ENCODE results near the gene BDH1. TPM values are rescaled to one million over a fixed set of nuclear protein-coding genes. Genes with fewer than 3 reads are reported as not detected.
"Not testable (repeated sequence)": the region's sequence is repeated elsewhere in the genome, so short reads cannot be mapped to it uniquely, and the experiment has no call there.

BDH1 gene
- total RNA-seq, 1 donor from 2014 or later = 133 TPM

DNA sequence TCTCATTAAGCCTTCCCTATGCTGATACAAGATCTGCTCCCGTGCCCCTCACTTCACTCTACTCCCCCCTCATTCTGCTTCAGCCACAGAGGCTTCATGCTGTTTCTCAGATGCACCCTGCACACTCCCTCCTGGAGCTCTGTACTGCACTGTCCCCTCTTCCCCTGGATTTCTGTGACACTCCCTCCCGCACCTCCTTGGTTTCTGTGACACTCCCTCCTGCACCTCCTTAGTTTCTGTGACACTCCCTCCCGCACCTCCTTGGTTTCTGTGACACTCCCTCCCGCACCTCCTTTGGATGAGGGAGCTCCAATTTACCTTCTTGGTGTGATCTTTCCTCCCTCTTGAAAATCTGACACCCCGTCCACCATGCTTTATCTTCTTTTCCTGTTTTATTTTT, 28.2 kb downstream of the BDH1 start:
- Mint-ChIP-seq H3K4me3 (no peak overlapping the region), H3K27me3 (no peaks in the 10 kb centered on the region), H3K36me3 (ENCODE audit: low read depth) (peaks cover 55% of the 10 kb centered on the region), H3K4me1 (peaks cover 3% of the 10 kb centered on the region), H3K9me3 (no peaks in the 10 kb centered on the region), H3K27ac (no peak overlapping the region)
- intact Hi-C loops (cut with micrococcal nuclease) = no loop called here
- DNase-seq = no peak

DNA sequence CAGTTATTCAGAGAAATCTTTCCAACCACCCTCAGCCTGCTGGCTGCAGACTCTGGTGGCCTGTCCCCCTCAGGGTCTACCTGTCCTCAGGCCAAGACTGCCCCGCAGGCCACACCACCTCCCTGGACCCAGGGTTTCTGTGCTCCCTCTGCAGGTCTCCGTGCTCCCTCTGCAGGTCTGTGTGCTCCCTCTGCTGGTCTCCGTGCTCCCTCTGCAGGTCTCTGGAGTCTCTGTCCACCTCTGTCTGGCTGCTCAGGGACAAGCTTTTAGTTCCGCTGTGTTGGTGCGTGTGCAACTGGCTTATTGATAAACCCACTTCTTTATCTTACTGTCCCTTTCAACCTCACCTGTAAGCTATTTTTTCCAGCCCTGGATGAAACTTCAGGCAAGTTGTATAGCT, 30.1 kb downstream of the BDH1 start:
- Mint-ChIP-seq H3K9me3 (no peaks in the 10 kb centered on the region), H3K4me3 (no peak overlapping the region), H3K36me3 (ENCODE audit: low read depth) (peaks cover 57% of the 10 kb centered on the region), H3K27me3 (no peaks in the 10 kb centered on the region), H3K4me1 (peaks cover 3% of the 10 kb centered on the region), H3K27ac (peak overlapping the region; percentile 9)
- DNase-seq = no peak
- intact Hi-C loops (cut with micrococcal nuclease) = no loop called here

DNA sequence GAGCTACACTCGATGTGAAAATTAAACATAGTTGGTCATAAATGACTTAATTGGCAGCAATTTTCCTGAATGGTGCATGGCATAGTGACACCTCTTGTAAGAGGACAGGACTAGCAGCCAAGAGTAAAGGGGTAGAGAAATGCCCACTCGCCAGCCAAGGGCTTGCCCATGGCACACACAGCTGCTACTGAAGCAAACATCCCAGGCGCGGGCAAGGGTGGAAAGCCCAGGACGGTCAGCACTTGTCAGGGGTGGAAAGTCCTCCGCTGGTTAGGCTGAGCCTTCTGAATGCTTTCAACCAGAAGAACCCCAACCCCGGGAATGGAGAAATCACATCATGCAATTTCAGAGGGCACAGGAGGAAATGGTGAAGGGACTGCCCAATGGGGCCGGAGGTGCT, 31.6 kb downstream of the BDH1 start:
- intact Hi-C loops (cut with micrococcal nuclease) = no loop called here
- Mint-ChIP-seq H3K27ac (peak overlapping the region; percentile 29), H3K27me3 (no peaks in the 10 kb centered on the region), H3K4me1 (peaks cover 3% of the 10 kb centered on the region), H3K4me3 (no peak overlapping the region), H3K36me3 (ENCODE audit: low read depth) (peaks cover 55% of the 10 kb centered on the region), H3K9me3 (no peaks in the 10 kb centered on the region)
- DNase-seq = no peak

DNA sequence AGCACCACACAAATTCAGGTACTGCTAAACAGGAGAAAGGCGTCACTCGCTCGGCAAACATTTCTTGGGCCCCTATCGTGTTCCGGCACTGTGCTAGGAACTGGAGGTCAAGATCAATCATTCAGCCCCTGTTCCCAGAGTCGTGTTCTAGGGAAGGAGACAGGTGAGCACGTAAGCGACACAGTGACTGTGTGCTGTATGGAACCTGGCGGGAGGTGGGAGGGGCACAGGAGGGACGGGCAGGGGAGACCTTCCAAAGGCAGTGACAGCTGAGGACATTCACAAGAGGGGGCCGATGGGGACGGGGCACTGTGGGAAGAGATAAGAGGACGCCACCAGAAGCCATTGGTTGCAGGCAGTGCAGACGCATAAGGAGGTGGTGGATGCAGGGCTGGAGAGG, 32.2 kb downstream of the BDH1 start:
- no peaks in the 10 kb centered on the region for H3K9me3 Mint-ChIP-seq
- H3K27me3 Mint-ChIP-seq = no peaks in the 10 kb centered on the region
- H3K36me3 Mint-ChIP-seq (ENCODE audit: low read depth) = peaks cover 57% of the 10 kb centered on the region
- peaks cover 6% of the 10 kb centered on the region for H3K4me1 Mint-ChIP-seq
- no peak for DNase-seq
- H3K4me3 Mint-ChIP-seq = no peak overlapping the region
- no peak overlapping the region for H3K27ac Mint-ChIP-seq
- intact Hi-C loops (cut with micrococcal nuclease) = no loop called here

DNA sequence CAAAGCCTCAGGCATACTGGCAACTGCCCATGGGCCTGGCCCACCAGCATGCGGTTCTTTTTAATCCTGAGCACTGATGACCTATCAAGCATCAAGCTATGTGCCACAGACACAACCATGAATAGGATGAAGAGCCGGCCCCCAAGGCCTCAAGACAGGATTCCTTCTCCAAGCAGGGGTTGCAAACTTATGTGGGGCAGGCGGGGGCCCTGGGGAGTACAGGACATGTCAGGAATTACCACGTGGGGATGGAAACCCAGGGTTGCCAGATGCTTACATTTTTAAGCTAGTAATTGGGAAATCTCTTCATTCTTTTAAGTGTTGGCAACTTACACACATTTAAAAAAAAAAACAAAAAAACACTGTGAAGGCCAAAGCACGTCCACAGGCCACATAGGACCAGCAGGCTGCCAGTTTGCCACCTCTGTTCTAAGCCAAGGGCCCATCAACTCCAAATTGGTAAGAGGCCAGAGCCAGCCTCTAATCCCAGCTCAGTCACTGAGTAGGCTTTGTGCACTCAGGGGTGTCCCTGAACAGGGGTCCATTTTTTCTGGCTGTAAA, 32.8 kb downstream of the BDH1 start:
- H3K9me3 Mint-ChIP-seq = no peaks in the 10 kb centered on the region
- H3K4me1 Mint-ChIP-seq = peaks cover 6% of the 10 kb centered on the region
- peaks cover 51% of the 10 kb centered on the region for H3K36me3 Mint-ChIP-seq (ENCODE audit: low read depth)

DNA sequence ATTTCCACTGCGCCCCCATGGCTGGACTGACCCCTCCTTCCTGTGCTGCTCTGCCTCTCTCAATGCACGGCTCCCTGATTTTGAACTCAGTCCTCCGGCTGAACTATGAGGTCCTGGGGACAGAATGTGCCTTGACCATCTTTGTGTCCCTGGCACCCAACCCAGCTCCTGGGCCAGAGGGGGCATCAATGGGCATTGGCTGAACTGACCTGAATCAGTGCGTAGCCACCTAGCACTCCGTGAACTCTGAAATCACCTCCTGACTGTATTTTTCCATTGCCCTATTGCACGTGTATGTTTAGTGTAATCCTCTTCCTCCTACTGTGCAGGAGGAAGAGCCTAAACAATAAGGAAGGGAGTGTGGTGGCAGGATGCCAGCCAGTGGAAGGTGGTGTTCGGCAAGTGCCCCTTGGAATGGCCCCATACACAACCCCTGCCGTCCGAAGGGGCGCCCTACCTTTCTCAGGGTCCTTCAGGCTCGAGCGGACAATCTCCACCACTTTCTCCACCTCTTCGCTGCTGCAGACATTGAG, 33.5 kb downstream of the BDH1 start:
- Mint-ChIP-seq H3K4me1 (peaks cover 6% of the 10 kb centered on the region), H3K27ac (peak overlapping the region; percentile 17), H3K27me3 (no peaks in the 10 kb centered on the region), H3K4me3 (no peak overlapping the region), H3K9me3 (no peaks in the 10 kb centered on the region), H3K36me3 (ENCODE audit: low read depth) (peaks cover 47% of the 10 kb centered on the region)
- DNase-seq = no peak
- intact Hi-C loops (cut with micrococcal nuclease) = no loop called here

More for the DNA sequence above, 32.8 kb downstream of the BDH1 start:
- DNase-seq = no peak
- H3K4me3 Mint-ChIP-seq = no peak overlapping the region
- no peaks in the 10 kb centered on the region for H3K27me3 Mint-ChIP-seq
- H3K27ac Mint-ChIP-seq = peak overlapping the region; percentile 9
- intact Hi-C loops (cut with micrococcal nuclease) = no loop called here

DNA sequence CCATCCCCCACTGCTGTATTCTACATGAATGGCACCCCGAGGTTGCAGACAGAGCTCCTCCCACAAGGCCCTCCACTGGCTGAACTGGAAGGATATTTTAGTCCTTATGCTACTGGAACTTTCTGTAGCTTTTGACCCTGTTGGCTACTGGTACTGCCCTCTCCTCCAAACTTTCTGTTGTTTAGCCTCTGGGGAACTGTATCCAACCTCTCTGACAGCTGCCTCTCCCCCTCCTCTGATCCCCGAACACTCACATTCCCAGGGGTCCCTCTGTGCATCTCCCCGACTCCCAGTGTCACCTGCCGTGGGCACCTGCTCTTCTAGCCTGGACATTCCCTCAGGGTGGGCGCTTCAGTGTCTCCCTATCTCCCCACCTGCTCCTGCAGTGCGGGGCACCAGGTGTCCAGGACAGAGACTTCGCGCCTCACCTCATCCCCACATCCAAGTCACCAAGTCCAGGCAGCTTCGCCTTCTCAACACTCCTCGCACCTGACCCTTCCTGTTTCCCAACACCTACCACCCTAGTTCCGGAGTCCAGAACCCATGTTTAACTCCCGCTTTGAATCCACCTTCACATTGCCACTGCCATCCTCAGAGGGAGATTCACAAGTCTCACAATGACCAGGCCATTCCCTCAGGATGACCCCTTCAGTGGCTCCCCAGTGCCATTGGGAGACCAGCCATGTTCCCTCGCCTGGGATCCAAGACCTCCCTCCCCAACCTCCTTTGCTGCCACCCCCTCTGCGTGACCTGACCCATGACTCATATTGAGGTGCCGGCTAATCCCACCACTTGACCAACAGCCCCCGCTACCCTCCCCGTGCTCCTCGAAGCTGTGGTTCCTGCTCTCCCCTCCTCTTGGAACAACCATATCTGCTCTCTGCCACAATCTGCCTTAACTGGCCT, 34.2 kb downstream of the BDH1 start:
- Mint-ChIP-seq H3K27ac (peak overlapping the region; percentile 17), H3K36me3 (ENCODE audit: low read depth) (peaks cover 47% of the 10 kb centered on the region), H3K4me1 (peaks cover 12% of the 10 kb centered on the region), H3K27me3 (no peaks in the 10 kb centered on the region), H3K9me3 (no peaks in the 10 kb centered on the region), H3K4me3 (no peak overlapping the region)
- intact Hi-C loops (cut with micrococcal nuclease) = no loop called here
- DNase-seq = no peak

DNA sequence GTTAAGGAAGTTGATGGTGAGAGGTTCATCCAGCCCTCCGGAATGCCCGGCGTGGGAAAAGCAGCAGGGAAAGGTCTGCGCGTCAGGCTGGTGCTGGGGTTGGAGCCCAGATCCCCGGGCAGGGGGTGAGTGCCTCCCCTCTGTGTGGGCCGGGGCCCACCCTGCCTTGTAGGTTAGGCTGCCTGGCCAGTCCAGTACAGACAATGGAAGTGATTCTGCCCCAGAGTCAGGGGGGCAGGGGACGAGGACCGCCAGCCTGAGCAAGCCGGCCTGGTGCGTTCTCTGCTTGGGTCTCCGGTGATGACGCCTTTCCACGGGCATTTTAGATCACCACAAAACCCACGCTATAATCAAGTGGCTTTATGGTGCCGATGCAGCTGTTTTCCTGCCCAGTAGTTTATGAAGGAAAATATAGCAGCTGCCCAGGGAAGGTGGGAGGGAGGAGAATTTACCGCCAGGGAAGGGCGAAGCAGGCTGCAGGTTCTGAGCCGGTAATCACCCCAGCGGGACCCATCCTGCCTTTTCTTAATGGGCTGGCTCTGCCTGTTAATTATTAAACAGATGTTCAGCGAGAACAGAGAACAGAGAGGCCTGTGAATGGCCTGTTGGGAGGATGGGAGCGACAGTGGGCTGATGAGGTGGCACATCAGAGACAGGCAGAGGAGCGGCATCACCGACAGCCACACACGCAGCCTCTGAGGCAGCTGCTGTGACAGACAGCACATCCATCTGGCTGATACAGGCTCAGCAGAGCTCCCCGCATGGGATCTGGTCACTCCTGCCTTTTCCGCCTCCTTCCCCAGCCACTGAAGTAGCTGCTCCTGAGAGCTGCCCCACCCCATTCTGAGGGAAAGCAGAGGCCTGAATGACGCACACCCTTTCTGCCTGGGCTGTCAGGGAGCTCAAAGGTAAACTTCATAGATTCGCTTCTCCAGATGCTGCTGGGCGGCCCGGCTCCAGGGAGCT, 35.2 kb downstream of the BDH1 start:
- Mint-ChIP-seq H3K4me3 (no peak overlapping the region), H3K27me3 (no peaks in the 10 kb centered on the region), H3K36me3 (ENCODE audit: low read depth) (peaks cover 48% of the 10 kb centered on the region), H3K4me1 (peaks cover 18% of the 10 kb centered on the region), H3K27ac (no peak overlapping the region), H3K9me3 (no peaks in the 10 kb centered on the region)
- intact Hi-C loops (cut with micrococcal nuclease) = no loop called here
- DNase-seq = no peak

DNA sequence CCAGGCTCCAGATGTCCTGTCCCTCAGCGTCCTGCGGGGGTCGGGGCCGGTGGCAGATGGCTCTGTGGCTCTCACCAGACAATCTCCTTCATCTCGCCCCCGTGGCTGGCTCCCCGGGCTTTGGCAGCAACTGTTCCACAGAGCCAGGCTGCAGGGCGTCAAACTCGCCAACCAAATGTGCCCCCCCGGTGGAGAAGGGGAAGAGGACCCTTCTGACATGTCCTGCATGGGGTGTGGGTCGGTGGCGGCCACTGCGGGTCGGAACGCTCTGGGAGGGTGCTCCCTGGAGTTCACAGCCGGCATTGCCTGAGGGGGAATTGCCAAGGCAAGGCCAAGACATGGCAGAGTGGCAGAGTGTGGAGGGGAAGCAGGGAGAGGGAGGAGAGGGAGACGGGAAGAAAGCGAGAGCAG, 36.0 kb downstream of the BDH1 start:
- peak overlapping the region; percentile 58 for H3K27ac Mint-ChIP-seq
- no peak for DNase-seq
- no peaks in the 10 kb centered on the region for H3K9me3 Mint-ChIP-seq
- no peak overlapping the region for H3K4me3 Mint-ChIP-seq
- peaks cover 52% of the 10 kb centered on the region for H3K36me3 Mint-ChIP-seq (ENCODE audit: low read depth)
- H3K4me1 Mint-ChIP-seq = peaks cover 18% of the 10 kb centered on the region
- intact Hi-C loops (cut with micrococcal nuclease) = loop anchor here (5.0 kb wide), 1 partner anchor 93 kb away; no protein-coding TSS in a partner anchor
- H3K27me3 Mint-ChIP-seq = no peaks in the 10 kb centered on the region

DNA sequence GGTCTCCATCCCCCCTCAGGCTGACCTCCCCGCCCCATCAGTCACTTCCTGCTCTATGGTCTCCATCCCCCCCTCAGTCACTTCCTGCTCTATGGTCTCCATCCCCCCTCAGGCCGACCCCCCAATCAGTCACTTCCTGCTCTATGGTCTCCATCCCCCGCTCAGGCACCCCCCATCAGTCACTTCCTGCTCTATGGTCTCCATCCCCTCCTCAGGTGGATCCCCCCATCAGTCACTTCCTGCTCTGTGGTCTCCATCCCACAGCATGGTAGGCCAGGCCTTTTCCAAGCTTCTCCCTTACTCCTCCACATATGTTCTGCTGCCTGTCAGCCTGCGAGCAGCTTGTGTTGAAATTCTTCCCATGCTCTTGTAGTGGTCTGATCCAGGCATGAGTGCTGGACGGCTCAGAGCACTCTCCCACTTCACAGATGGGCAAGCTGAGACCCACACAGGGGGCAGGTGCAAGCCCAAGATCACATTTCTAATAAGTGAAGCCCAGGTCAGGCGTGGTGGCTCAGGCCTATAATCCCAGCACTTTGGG, 36.8 kb downstream of the BDH1 start:
- Mint-ChIP-seq H3K4me3 (no peak overlapping the region), H3K4me1 (peaks cover 18% of the 10 kb centered on the region), H3K27ac (peak overlapping the region; percentile 84), H3K27me3 (no peaks in the 10 kb centered on the region), H3K36me3 (ENCODE audit: low read depth) (peaks cover 54% of the 10 kb centered on the region), H3K9me3 (no peaks in the 10 kb centered on the region)
- intact Hi-C loops (cut with micrococcal nuclease) = loop anchor here (5.0 kb wide), 1 partner anchor 92 kb away; no protein-coding TSS in a partner anchor
- no peak for DNase-seq

DNA sequence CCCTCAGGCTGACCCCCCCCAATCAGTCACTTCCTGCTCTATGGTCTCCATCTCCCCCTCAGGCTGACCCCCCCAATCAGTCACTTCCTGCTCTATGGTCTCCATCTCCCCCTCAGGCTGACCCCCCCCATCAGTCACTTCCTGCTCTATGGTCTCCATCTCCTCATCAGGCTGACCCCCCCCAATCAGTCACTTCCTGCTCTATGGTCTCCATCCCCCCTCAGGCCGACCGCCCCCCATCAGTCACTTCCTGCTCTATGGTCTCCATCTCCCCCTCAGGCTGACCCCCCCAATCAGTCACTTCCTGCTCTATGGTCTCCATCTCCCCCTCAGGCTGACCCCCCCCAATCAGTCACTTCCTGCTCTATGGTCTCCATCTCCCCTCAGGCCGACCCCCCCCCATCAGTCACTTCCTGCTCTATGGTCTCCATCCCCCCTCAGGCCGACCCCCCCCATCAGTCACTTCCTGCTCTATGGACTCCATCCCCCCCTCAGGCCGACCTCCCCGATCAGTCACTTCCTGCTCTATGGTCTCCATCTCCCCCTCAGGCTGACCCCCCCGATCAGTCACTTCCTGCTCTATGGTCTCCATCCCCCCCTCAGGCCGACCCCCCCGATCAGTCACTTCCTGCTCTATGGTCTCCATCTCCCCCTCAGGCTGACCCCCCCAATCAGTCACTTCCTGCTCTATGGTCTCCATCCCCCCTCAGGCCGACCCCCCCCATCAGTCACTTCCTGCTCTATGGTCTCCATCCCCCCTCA, 37.7 kb downstream of the BDH1 start:
- not testable (repeated sequence) for H3K27me3 Mint-ChIP-seq, DNase-seq, H3K27ac Mint-ChIP-seq, H3K4me3 Mint-ChIP-seq, H3K9me3 Mint-ChIP-seq
- H3K4me1 Mint-ChIP-seq = peaks cover 18% of the 10 kb centered on the region
- intact Hi-C loops (cut with micrococcal nuclease) = loop anchor here (5.0 kb wide), 1 partner anchor 91 kb away; no protein-coding TSS in a partner anchor
- peaks cover 54% of the 10 kb centered on the region for H3K36me3 Mint-ChIP-seq (ENCODE audit: low read depth)

DNA sequence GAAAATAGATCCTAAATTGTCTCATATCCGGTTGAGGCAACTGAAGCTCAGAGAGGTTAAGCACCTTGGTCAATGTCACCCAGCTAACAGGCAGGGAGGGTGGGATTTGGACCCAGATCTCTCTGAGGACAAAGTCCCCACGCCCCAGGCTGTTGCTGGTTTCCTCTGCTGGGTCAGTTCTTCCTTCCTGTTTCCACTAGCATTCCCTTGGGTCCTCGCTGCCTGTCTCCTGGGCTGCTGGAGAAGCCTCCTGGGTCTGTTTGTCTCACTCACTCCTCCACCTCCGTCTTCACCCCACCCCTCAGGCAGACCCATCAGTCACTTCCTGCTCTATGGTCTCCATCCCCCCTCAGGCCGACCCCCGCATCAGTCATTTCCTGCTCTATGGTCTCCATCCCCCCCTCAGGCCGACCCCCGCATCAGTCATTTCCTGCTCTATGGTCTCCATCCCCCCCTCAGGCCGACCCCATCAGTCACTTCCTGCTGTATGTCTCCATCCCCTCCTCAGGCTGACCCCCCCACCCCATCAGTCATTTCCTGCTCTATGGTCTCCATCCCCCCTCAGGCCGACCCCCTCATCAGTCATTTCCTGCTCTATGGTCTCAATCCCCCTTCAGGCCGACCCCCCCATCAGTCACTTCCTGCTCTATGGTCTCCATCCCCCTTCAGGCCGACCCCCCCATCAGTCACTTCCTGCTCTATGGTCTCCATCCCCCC, 38.7 kb downstream of the BDH1 start:
- peak overlapping the region; percentile 88 for H3K27ac Mint-ChIP-seq
- peaks cover 53% of the 10 kb centered on the region for H3K36me3 Mint-ChIP-seq (ENCODE audit: low read depth)
- peaks cover 16% of the 10 kb centered on the region for H3K4me1 Mint-ChIP-seq
- H3K9me3 Mint-ChIP-seq, H3K27me3 Mint-ChIP-seq, DNase-seq, H3K4me3 Mint-ChIP-seq: not testable (repeated sequence)
- intact Hi-C loops (cut with micrococcal nuclease) = loop anchor here (5.0 kb wide), 1 partner anchor 90 kb away; no protein-coding TSS in a partner anchor

All from activated CD4-positive, alpha-beta T cell treated with anti-CD3 and anti-CD28 coated beads, Interleukin-2, amount 10 ng/mL, durations not matched to agents 24 days and 14 days (primary cell).